Panc1 (cell line): ENCODE measurements around the gene INPP5A.

Experiments
- TCF7L2 ChIP-seq: IDR thresholded peaks from 2 replicates; pipeline ENCODE4 v1.6.1; 2011; ENCODE audit warnings: mild to moderate bottlenecking, low read depth, low read length, inconsistent platforms
- TF ChIP-seq, protein P1 (sequence below): fragments of 450-650 bp; IDR thresholded peaks from 2 replicates; pipeline ENCODE4 v1.5.1; 2017; ENCODE audit warnings: mild to moderate bottlenecking
- TF ChIP-seq, protein P2 (sequence below), 2 experiments: IDR thresholded peaks; 2 replicates each; pipeline ENCODE4 v1.6.1; 2011 to 2012; ENCODE audit warnings: low read depth in 2 of 2, control low read depth in 1 of 2, low read length in 1 of 2, mild to moderate bottlenecking in 1 of 2, moderate library complexity in 1 of 2; ENCODE audit not compliant: insufficient read depth in 1 of 2

DNA sequence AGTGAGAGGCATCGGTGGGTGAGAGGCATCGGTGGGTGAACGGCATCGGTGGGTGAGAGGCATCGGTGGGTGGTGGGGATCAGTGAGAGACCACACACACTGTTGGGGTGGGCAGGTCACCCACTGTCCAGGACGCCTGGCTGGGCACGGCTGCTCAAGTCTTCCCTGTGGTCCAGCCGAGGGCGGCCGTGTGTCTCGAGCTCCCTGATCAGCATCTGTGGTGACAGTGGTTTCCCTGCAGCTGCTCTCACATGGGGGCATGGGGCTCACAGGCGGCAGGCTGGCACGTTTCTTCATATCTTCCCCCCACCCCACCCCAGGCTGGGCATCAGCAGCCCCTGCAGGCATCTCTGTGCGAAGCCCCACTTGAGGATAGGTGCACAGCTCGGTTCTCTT lies 170.2 kb downstream of the INPP5A start:
- TF ChIP-seq, protein P1, sequence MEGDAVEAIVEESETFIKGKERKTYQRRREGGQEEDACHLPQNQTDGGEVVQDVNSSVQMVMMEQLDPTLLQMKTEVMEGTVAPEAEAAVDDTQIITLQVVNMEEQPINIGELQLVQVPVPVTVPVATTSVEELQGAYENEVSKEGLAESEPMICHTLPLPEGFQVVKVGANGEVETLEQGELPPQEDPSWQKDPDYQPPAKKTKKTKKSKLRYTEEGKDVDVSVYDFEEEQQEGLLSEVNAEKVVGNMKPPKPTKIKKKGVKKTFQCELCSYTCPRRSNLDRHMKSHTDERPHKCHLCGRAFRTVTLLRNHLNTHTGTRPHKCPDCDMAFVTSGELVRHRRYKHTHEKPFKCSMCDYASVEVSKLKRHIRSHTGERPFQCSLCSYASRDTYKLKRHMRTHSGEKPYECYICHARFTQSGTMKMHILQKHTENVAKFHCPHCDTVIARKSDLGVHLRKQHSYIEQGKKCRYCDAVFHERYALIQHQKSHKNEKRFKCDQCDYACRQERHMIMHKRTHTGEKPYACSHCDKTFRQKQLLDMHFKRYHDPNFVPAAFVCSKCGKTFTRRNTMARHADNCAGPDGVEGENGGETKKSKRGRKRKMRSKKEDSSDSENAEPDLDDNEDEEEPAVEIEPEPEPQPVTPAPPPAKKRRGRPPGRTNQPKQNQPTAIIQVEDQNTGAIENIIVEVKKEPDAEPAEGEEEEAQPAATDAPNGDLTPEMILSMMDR = no peak
- no peak for TF ChIP-seq TCF7L2
- TF ChIP-seq, protein P2, sequence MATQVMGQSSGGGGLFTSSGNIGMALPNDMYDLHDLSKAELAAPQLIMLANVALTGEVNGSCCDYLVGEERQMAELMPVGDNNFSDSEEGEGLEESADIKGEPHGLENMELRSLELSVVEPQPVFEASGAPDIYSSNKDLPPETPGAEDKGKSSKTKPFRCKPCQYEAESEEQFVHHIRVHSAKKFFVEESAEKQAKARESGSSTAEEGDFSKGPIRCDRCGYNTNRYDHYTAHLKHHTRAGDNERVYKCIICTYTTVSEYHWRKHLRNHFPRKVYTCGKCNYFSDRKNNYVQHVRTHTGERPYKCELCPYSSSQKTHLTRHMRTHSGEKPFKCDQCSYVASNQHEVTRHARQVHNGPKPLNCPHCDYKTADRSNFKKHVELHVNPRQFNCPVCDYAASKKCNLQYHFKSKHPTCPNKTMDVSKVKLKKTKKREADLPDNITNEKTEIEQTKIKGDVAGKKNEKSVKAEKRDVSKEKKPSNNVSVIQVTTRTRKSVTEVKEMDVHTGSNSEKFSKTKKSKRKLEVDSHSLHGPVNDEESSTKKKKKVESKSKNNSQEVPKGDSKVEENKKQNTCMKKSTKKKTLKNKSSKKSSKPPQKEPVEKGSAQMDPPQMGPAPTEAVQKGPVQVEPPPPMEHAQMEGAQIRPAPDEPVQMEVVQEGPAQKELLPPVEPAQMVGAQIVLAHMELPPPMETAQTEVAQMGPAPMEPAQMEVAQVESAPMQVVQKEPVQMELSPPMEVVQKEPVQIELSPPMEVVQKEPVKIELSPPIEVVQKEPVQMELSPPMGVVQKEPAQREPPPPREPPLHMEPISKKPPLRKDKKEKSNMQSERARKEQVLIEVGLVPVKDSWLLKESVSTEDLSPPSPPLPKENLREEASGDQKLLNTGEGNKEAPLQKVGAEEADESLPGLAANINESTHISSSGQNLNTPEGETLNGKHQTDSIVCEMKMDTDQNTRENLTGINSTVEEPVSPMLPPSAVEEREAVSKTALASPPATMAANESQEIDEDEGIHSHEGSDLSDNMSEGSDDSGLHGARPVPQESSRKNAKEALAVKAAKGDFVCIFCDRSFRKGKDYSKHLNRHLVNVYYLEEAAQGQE (IDR thresholded peaks at IDR 0.05; ENCODE audit: insufficient read depth in 1 of 2, low read depth in 2 of 2, low read length in 1 of 2) = no peak
